Sigmoid colon (tissue), 7 donors: ENCODE measurements around the gene EIPR1. TPM values are rescaled to one million over a fixed set of nuclear protein-coding genes. Genes with fewer than 3 reads are reported as not detected.

ENCODE experiments used
- DNase-seq: peaks from one replicate; pipeline ENCODE4 v3.0.0-alpha.2; 2019
- H3K27ac ChIP-seq, 4 donors: fragments of 200-600 bp; sonication (generic); one replicate each; pipeline ENCODE4 v1.5.1; 2016 to 2019; ENCODE audit warnings: mild to moderate bottlenecking in 1 of 4
- H3K27me3 ChIP-seq, 3 donors: fragments of 200-600 bp; sonication (generic); one replicate each; pipeline ENCODE4 v1.5.1; 2019; ENCODE audit warnings: mild to moderate bottlenecking in 1 of 3
- H3K36me3 ChIP-seq, 4 donors: fragments of 200-600 bp; sonication (generic); one replicate each; pipeline ENCODE4 v1.5.1; 2016 to 2019
- H3K4me1 ChIP-seq, 4 donors: fragments of 200-600 bp; sonication (generic); one replicate each; pipeline ENCODE4 v1.5.1; 2017 to 2019
- H3K4me3 ChIP-seq, 4 donors: fragments of 200-600 bp; sonication (generic); one replicate each; pipeline ENCODE4 v1.5.1; 2017 to 2019; ENCODE audit warnings: mild to moderate bottlenecking in 2 of 4, moderate library complexity in 1 of 4
- H3K9me3 ChIP-seq, 4 donors: fragments of 200-600 bp in 3 of 4; sonication (generic) in 3 of 4; one replicate each; pipeline versions ENCODE4 v1.5.1 to v1.6.1; 2013 to 2019
- EP300 ChIP-seq, 4 donors: sonication (generic); formaldehyde crosslinking; IDR thresholded peaks; one replicate each; pipeline ENCODE4 v1.6.1; 2017; ENCODE audit warnings: antibody characterized with exemption in 4 of 4
- POLR2A ChIP-seq, 2 donors: fragments of 450-650 bp; IDR thresholded peaks; one replicate each; pipeline ENCODE4 v1.6.1; 2016; ENCODE audit warnings: antibody characterized with exemption in 2 of 2, mild to moderate bottlenecking in 2 of 2, moderate library complexity in 2 of 2
- POLR2AphosphoS5 ChIP-seq, 4 donors: sonication (generic); formaldehyde crosslinking; IDR thresholded peaks; one replicate each; pipeline ENCODE4 v1.6.1; 2017; ENCODE audit warnings: antibody characterized with exemption in 4 of 4
- WGBS, 2 donors: extraction: QIAGEN DNeasy Blood & Tissue Kit; methylation state at CpG; one replicate each; pipeline ENCODE4 v1.1.7; 2013; 5-methylcytosine and 5-hydroxymethylcytosine counted together
- intact Hi-C: fragments of 100-400 bp; cut with DNase I; formaldehyde crosslinking; loops from one replicate; pipeline ENCODE4 v1.15.1; 2023
- polyA plus RNA-seq, 3 donors: library from polyadenylated mRNA; stranded (reverse); fragments of 200-250 nt; gene quantifications; one replicate each; pipeline ENCODE4 v1.2.3, GENCODE V29; 2013
- total RNA-seq, 4 donors: library from RNA; depleted of rRNA; stranded (reverse); fragments of >200 nt; gene quantifications; one replicate each; pipeline ENCODE4 v1.1.0, GENCODE V29; 2016
- TF ChIP-seq, protein P1 (sequence below), 4 experiments: fragments of 450-650 bp in 3 of 4; fragments of 200-600 bp in 1 of 4; IDR thresholded peaks; one replicate each; pipeline ENCODE4 v1.5.1; 2016 to 2019; ENCODE audit warnings: antibody characterized with exemption in 4 of 4, mild to moderate bottlenecking in 3 of 4, moderate library complexity in 2 of 4
- donor health status: healthy with polysubstance abuse.
- donor health status: Bipolar disorder and iron deficiency.
- donor health status: healthy.

Gene EIPR1
- total and polyA plus RNA-seq, 7 donors, result 12.2 to 27.0 (median 20.0) TPM

- Histone ChIP-seq H3K27me3 (no peaks in the 10 kb centered on the region), H3K27ac (no peak overlapping the region), H3K9me3 (no peaks in the 10 kb centered on the region), H3K4me1 (no peaks in the 10 kb centered on the region), H3K36me3 (no peaks in the 10 kb centered on the region), H3K4me3 (no peak overlapping the region)
- WGBS, 2 donors, result 97 to 98% methylated on average over 9 of the region's 9 CpGs
- intact Hi-C loops, result no loop called here
- TF ChIP-seq, protein P1, sequence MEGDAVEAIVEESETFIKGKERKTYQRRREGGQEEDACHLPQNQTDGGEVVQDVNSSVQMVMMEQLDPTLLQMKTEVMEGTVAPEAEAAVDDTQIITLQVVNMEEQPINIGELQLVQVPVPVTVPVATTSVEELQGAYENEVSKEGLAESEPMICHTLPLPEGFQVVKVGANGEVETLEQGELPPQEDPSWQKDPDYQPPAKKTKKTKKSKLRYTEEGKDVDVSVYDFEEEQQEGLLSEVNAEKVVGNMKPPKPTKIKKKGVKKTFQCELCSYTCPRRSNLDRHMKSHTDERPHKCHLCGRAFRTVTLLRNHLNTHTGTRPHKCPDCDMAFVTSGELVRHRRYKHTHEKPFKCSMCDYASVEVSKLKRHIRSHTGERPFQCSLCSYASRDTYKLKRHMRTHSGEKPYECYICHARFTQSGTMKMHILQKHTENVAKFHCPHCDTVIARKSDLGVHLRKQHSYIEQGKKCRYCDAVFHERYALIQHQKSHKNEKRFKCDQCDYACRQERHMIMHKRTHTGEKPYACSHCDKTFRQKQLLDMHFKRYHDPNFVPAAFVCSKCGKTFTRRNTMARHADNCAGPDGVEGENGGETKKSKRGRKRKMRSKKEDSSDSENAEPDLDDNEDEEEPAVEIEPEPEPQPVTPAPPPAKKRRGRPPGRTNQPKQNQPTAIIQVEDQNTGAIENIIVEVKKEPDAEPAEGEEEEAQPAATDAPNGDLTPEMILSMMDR (IDR thresholded peaks at IDR 0.05), result no peak
- TF ChIP-seq EP300 (IDR thresholded peaks at IDR 0.05), result no peak
- no peak for TF ChIP-seq POLR2A (IDR thresholded peaks at IDR 0.05)
- no peak for TF ChIP-seq POLR2AphosphoS5 (IDR thresholded peaks at IDR 0.05)
- DNase-seq, result peak; percentile 30
Observed at GRCh38 chr2:3291113-3291512, 86.5 kb downstream of the EIPR1 start.

- Histone ChIP-seq H3K9me3 (no peaks in the 10 kb centered on the region), H3K27ac (no peak overlapping the region), H3K36me3 (no peaks in the 10 kb centered on the region), H3K27me3 (no peaks in the 10 kb centered on the region), H3K4me3 (no peak overlapping the region), H3K4me1 (no peaks in the 10 kb centered on the region)
- TF ChIP-seq EP300 (IDR thresholded peaks at IDR 0.05) (no peak), POLR2AphosphoS5 (IDR thresholded peaks at IDR 0.05) (no peak), POLR2A (IDR thresholded peaks at IDR 0.05) (no peak)
- TF ChIP-seq, protein P1 (IDR thresholded peaks at IDR 0.05), result no peak
- intact Hi-C loops, result no loop called here
- 85 to 95% methylated on average over 12 of the region's 12 CpGs for WGBS, 2 donors
- DNase-seq, result peak; percentile 33
Observed at GRCh38 chr2:3290655-3291054, 87.0 kb downstream of the EIPR1 start.

DNA sequence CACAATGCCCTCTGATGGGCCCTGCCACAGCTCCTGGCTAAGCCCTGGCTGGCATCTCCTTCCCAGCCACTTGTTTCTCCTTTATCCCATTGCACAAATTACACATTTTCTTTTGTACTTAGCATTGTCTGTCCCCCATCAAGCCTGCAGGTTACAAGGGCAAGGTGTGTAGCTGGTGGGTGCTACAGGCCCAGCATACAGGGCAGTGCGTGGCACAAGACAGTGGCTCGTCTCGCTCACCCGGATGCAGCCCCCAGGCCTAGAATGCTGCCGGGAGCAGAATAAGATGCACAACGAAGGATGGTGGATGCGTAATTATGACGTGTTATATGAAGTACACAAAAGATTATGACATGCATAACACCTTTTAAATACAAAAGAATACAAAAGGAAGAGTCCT is 87.6 kb downstream of the EIPR1 start:
- TF ChIP-seq, protein P1 (IDR thresholded peaks at IDR 0.05), result no peak
- TF ChIP-seq EP300 (IDR thresholded peaks at IDR 0.05) (no peak), POLR2AphosphoS5 (IDR thresholded peaks at IDR 0.05) (no peak), POLR2A (IDR thresholded peaks at IDR 0.05) (no peak)
- H3K9me3 ChIP-seq, result no peaks in the 10 kb centered on the region
- H3K36me3 ChIP-seq, result no peaks in the 10 kb centered on the region
- intact Hi-C loops, result no loop called here
- no peak for DNase-seq
- WGBS, 2 donors, result 96% methylated on average over 8 of the region's 8 CpGs
- H3K27me3 ChIP-seq, result no peaks in the 10 kb centered on the region
- H3K4me3 ChIP-seq, result no peak overlapping the region
- H3K4me1 ChIP-seq, result no peaks in the 10 kb centered on the region
- no peak overlapping the region for H3K27ac ChIP-seq

- no peak overlapping the region for H3K27ac ChIP-seq
- H3K27me3 ChIP-seq, result no peaks in the 10 kb centered on the region
- no peaks in the 10 kb centered on the region for H3K9me3 ChIP-seq
- H3K36me3 ChIP-seq, result no peaks in the 10 kb centered on the region
- DNase-seq, result peak; percentile 22
- H3K4me3 ChIP-seq, result no peak overlapping the region
- no peaks in the 10 kb centered on the region for H3K4me1 ChIP-seq
- WGBS, 2 donors, result 96% methylated on average over 15 of the region's 15 CpGs
- TF ChIP-seq POLR2AphosphoS5 (IDR thresholded peaks at IDR 0.05) (no peak), POLR2A (IDR thresholded peaks at IDR 0.05) (no peak), EP300 (IDR thresholded peaks at IDR 0.05) (no peak)
- TF ChIP-seq, protein P1 (IDR thresholded peaks at IDR 0.05), result no peak
- intact Hi-C loops, result no loop called here
Observed at GRCh38 chr2:3289526-3289925, 88.1 kb downstream of the EIPR1 start.

GRCh38 chr2:3289171-3289515 is 88.5 kb downstream of the EIPR1 start:
- no peak overlapping the region for H3K27ac ChIP-seq
- no peaks in the 10 kb centered on the region for H3K36me3 ChIP-seq
- intact Hi-C loops, result no loop called here
- 94 to 96% methylated on average over 9 of the region's 9 CpGs for WGBS, 2 donors
- H3K4me1 ChIP-seq, result no peaks in the 10 kb centered on the region
- no peaks in the 10 kb centered on the region for H3K9me3 ChIP-seq
- TF ChIP-seq POLR2AphosphoS5 (IDR thresholded peaks at IDR 0.05) (no peak), EP300 (IDR thresholded peaks at IDR 0.05) (no peak), POLR2A (IDR thresholded peaks at IDR 0.05) (no peak)
- TF ChIP-seq, protein P1 (IDR thresholded peaks at IDR 0.05), result no peak
- no peaks in the 10 kb centered on the region for H3K27me3 ChIP-seq
- H3K4me3 ChIP-seq, result no peak overlapping the region
- peak; percentile 34 for DNase-seq
